NB4 (cell line): ENCODE results near the gene CUEDC2.

ENCODE experiments used
- DNase-seq: peaks from one replicate; pipeline ENCODE4 v3.0.0; 2010; ENCODE audit warnings: low read depth
- H3K4me3 ChIP-seq: one replicate; pipeline ENCODE4 v1.5.1; 2011; ENCODE audit warnings: mild to moderate bottlenecking, low read depth, low read length, moderate library complexity
- MAX ChIP-seq: IDR thresholded peaks from 2 replicates; pipeline ENCODE4 v1.6.1; 2011; ENCODE audit warnings: low read depth, low read length
- MYC ChIP-seq: IDR thresholded peaks from 2 replicates; pipeline ENCODE4 v1.6.1; 2011; ENCODE audit warnings: low read depth, low read length
- POLR2A ChIP-seq: IDR thresholded peaks from 2 replicates; pipeline ENCODE4 v1.6.1; 2011; ENCODE audit warnings: mild to moderate bottlenecking; ENCODE audit not compliant: insufficient read length; ENCODE audit errors: extremely low read depth
- TF ChIP-seq, protein P1 (sequence below): IDR thresholded peaks from one replicate; pipeline ENCODE4 v1.5.1; 2012; ENCODE audit warnings: low read depth, low read length

CUEDC2 gene

GRCh38 chr10:102406815-102407214, 25.6 kb downstream of the CUEDC2 start:
- H3K4me3 ChIP-seq: no peak overlapping the region
- no peak for DNase-seq
- TF ChIP-seq MAX (no peak), MYC (no peak), POLR2A (no peak)
- TF ChIP-seq, protein P1, sequence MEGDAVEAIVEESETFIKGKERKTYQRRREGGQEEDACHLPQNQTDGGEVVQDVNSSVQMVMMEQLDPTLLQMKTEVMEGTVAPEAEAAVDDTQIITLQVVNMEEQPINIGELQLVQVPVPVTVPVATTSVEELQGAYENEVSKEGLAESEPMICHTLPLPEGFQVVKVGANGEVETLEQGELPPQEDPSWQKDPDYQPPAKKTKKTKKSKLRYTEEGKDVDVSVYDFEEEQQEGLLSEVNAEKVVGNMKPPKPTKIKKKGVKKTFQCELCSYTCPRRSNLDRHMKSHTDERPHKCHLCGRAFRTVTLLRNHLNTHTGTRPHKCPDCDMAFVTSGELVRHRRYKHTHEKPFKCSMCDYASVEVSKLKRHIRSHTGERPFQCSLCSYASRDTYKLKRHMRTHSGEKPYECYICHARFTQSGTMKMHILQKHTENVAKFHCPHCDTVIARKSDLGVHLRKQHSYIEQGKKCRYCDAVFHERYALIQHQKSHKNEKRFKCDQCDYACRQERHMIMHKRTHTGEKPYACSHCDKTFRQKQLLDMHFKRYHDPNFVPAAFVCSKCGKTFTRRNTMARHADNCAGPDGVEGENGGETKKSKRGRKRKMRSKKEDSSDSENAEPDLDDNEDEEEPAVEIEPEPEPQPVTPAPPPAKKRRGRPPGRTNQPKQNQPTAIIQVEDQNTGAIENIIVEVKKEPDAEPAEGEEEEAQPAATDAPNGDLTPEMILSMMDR: no peak

- no peak for TF ChIP-seq POLR2A
- TF ChIP-seq, protein P1: no peak
- no peak for TF ChIP-seq MYC
- no peak for TF ChIP-seq MAX
Measured at GRCh38 chr10:102405632-102406031, 26.7 kb downstream of the CUEDC2 start.

GRCh38 chr10:102405108-102405571, 27.2 kb downstream of the CUEDC2 start:
- no peak overlapping the region for H3K4me3 ChIP-seq
- TF ChIP-seq, protein P1: no peak
- TF ChIP-seq MAX (no peak), POLR2A (no peak)
- DNase-seq: no peak

More at GRCh38 chr10:102405632-102406031, 26.7 kb downstream of the CUEDC2 start:
- no peak overlapping the region for H3K4me3 ChIP-seq
- no peak for DNase-seq

- H3K4me3 ChIP-seq: no peak overlapping the region
- DNase-seq: no peak
- TF ChIP-seq, protein P1: no peak
- TF ChIP-seq MAX (no peak), POLR2A (no peak), MYC (no peak)
Measured at GRCh38 chr10:102404361-102405107, 27.8 kb downstream of the CUEDC2 start.

DNA sequence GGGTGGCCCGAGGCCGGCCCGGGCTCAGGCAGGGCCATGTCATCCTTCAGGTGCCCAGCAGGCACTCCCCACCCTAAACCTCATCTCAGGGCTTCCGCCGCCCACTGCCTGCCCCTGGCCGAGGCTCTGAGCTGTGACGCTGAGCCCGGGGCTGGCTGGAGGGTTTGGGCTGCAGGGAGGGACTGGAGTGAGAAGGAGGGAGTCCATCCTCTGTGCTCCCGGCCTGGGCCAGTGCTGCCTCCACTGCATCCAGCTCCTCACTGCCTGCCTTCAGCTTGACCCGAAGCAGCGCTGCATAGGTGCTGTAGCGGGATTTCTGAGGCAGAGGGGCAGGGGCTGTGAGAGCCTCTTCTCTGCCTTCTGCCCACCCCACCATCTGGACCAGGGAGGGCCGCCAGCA, 29.3 kb downstream of the CUEDC2 start:
- H3K4me3 ChIP-seq: no peak overlapping the region
- no peak for DNase-seq
- TF ChIP-seq MAX (no peak), POLR2A (no peak)

GRCh38 chr10:102402512-102402896, 29.9 kb downstream of the CUEDC2 start:
- no peak for DNase-seq
- no peak overlapping the region for H3K4me3 ChIP-seq
- TF ChIP-seq MAX: no peak
- no peak for TF ChIP-seq MYC
